Neural progenitor cell (in vitro differentiated cells): ENCODE data around the gene GEMIN8. TPM values are rescaled to one million over a fixed set of nuclear protein-coding genes. Genes with fewer than 3 reads are reported as not detected.
A peak's percentile ranks its signal among the peaks of the same experiment; 100 is the strongest.

Experiments used
- DNase-seq: peaks from one replicate; pipeline ENCODE4 v3.0.0-alpha.2; 2016; ENCODE audit warnings: low spot score
- H2AFZ ChIP-seq: fragments of 200-600 bp; sonication (generic); replicated peaks from 2 replicates; pipeline ENCODE4 v1.6.1; 2016; ENCODE audit warnings: antibody characterized with exemption
- H3F3A ChIP-seq: fragments of 200-600 bp; sonication (generic); 2 replicates; pipeline ENCODE4 v1.6.1; 2016; ENCODE audit warnings: antibody characterized with exemption, low read depth
- H3K27ac ChIP-seq: fragments of 200-600 bp; sonication (generic); 2 replicates; pipeline ENCODE4 v1.5.1; 2016; ENCODE audit warnings: mild to moderate bottlenecking
- H3K27me3 ChIP-seq: fragments of 200-600 bp; sonication (generic); 2 replicates; pipeline ENCODE4 v1.6.1; 2016; ENCODE audit warnings: mild to moderate bottlenecking, moderate library complexity
- H3K36me3 ChIP-seq: fragments of 200-600 bp; sonication (generic); 2 replicates; pipeline ENCODE4 v1.5.1; 2016
- H3K4me1 ChIP-seq: fragments of 200-600 bp; sonication (generic); 2 replicates; pipeline ENCODE4 v1.6.1; 2016; ENCODE audit warnings: mixed run types
- H3K4me2 ChIP-seq: fragments of 200-600 bp; sonication (generic); 2 replicates; pipeline ENCODE4 v1.6.1; 2016
- H3K4me3 ChIP-seq: fragments of 200-600 bp; sonication (generic); 2 replicates; pipeline ENCODE4 v1.5.1; 2016
- H3K79me2 ChIP-seq: fragments of 200-600 bp; sonication (generic); 2 replicates; pipeline ENCODE4 v1.6.1; 2016; ENCODE audit warnings: low read depth
- H3K9ac ChIP-seq: fragments of 200-600 bp; sonication (generic); 2 replicates; pipeline ENCODE4 v1.6.1; 2016
- H3K9me3 ChIP-seq: fragments of 200-600 bp; sonication (generic); 2 replicates; pipeline ENCODE4 v1.5.1; 2016; ENCODE audit warnings: low read depth
- H4K20me1 ChIP-seq: fragments of 200-600 bp; sonication (generic); 2 replicates; pipeline ENCODE4 v1.6.1; 2016; ENCODE audit warnings: low read depth
- H3K27ac Mint-ChIP-seq: 3 replicates; pipeline ENCODE4 v1.8.0; 2021; ENCODE audit warnings: mixed read lengths
- H3K27me3 Mint-ChIP-seq: 2 replicates; pipeline ENCODE4 v1.8.0; 2022; ENCODE audit warnings: low read depth, mild to moderate bottlenecking, inconsistent platforms, moderate library complexity, mixed read lengths; ENCODE audit not compliant: insufficient read depth
- H3K36me3 Mint-ChIP-seq: 3 replicates; pipeline ENCODE4 v1.8.0; 2021; ENCODE audit warnings: mixed read lengths
- H3K4me1 Mint-ChIP-seq: 3 replicates; pipeline ENCODE4 v1.8.0; 2021; ENCODE audit warnings: mixed read lengths
- H3K4me3 Mint-ChIP-seq: 3 replicates; pipeline ENCODE4 v1.8.0; 2021; ENCODE audit warnings: mild to moderate bottlenecking, moderate library complexity, mixed read lengths
- H3K9me3 Mint-ChIP-seq: 3 replicates; pipeline ENCODE4 v1.8.0; 2020; ENCODE audit warnings: mixed read lengths
- EZH2 ChIP-seq: fragments of 200-600 bp; sonication (generic); IDR thresholded peaks from 2 replicates; pipeline ENCODE4 v1.6.1; 2017; ENCODE audit warnings: antibody characterized with exemption, mild to moderate bottlenecking, moderate library complexity
- EZH2phosphoT487 ChIP-seq: fragments of 200-600 bp; sonication (generic); IDR thresholded peaks from 2 replicates; pipeline ENCODE4 v1.6.1; 2017; ENCODE audit warnings: antibody characterized with exemption
- total RNA-seq: library from RNA; depleted of rRNA; stranded (reverse); fragments of >200 nt; gene quantifications from 2 replicates; pipeline ENCODE4 v1.2.3, GENCODE V29; 2015; ENCODE audit warnings: low replicate concordance
- TF ChIP-seq, protein P1 (sequence below): fragments of 200-600 bp; sonication (generic); IDR thresholded peaks from 2 replicates; pipeline ENCODE4 v1.5.1; 2017; ENCODE audit warnings: antibody characterized with exemption, mild to moderate bottlenecking

Gene GEMIN8
- total RNA-seq, 1 donor from 2014 or later: 18.0 TPM

DNA sequence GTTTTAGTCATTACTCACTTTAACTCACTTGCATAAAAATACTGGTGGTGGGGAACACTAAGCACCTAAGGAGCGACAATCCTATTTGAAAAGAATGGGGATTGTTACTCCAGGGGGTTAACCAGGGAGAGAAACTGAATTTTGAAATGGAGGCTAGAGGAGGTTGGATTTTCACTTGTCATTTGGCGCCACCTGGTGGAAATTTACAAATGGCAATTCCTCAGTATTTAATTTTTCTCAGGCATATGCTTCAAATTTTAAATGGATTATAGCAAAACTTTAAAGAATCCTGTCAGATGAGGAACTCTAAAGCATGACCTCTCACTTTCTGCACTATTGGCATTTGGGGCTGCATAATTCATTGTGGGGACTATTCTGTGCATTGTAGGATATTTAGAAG is 2.7 kb upstream of the GEMIN8 start:
- Histone ChIP-seq H3K4me2 (no peak overlapping the region), H3K4me1 (peaks cover 3% of the 10 kb centered on the region), H3K79me2 (peaks cover 13% of the 10 kb centered on the region), H3K27me3 (no peaks in the 10 kb centered on the region), H2AFZ (peak overlapping the region; percentile 32), H3K9me3 (no peaks in the 10 kb centered on the region), H3K36me3 (no peaks in the 10 kb centered on the region), H3K4me3 (no peak overlapping the region), H3K27ac (no peak overlapping the region), H3F3A (peaks cover 10% of the 10 kb centered on the region), H4K20me1 (no peaks in the 10 kb centered on the region), H3K9ac (no peak overlapping the region)
- no peak overlapping the region for H3K27ac Mint-ChIP-seq
- peaks cover 14% of the 10 kb centered on the region for H3K4me1 Mint-ChIP-seq
- TF ChIP-seq EZH2phosphoT487: no peak
- TF ChIP-seq, protein P1, sequence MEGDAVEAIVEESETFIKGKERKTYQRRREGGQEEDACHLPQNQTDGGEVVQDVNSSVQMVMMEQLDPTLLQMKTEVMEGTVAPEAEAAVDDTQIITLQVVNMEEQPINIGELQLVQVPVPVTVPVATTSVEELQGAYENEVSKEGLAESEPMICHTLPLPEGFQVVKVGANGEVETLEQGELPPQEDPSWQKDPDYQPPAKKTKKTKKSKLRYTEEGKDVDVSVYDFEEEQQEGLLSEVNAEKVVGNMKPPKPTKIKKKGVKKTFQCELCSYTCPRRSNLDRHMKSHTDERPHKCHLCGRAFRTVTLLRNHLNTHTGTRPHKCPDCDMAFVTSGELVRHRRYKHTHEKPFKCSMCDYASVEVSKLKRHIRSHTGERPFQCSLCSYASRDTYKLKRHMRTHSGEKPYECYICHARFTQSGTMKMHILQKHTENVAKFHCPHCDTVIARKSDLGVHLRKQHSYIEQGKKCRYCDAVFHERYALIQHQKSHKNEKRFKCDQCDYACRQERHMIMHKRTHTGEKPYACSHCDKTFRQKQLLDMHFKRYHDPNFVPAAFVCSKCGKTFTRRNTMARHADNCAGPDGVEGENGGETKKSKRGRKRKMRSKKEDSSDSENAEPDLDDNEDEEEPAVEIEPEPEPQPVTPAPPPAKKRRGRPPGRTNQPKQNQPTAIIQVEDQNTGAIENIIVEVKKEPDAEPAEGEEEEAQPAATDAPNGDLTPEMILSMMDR: peak; percentile 80
- H3K4me3 Mint-ChIP-seq: no peak overlapping the region
- no peaks in the 10 kb centered on the region for H3K9me3 Mint-ChIP-seq
- H3K27me3 Mint-ChIP-seq: no peaks in the 10 kb centered on the region
- peak; percentile 57 for DNase-seq
- no peaks in the 10 kb centered on the region for H3K36me3 Mint-ChIP-seq

DNA sequence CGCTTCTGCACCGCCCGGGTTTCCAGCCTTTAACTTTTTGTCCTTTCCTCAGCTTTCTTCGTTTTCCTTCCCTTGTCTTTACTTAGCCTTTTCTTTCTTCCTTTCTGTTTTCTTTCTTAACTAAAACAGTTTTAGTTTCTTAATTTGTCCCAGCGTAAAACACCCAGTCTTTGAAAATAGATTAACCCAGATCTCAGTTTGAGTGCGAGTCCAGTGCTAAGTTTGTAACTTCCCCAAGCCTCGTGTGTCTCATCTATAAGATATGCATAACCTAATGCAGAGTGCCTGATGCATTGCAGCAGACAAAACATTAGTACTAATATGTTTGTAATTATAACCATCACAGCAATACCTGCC is 460 bp upstream of the GEMIN8 start:
- Histone ChIP-seq H3K27ac (no peak overlapping the region), H3K9ac (no peak overlapping the region), H2AFZ (no peak overlapping the region)

DNA sequence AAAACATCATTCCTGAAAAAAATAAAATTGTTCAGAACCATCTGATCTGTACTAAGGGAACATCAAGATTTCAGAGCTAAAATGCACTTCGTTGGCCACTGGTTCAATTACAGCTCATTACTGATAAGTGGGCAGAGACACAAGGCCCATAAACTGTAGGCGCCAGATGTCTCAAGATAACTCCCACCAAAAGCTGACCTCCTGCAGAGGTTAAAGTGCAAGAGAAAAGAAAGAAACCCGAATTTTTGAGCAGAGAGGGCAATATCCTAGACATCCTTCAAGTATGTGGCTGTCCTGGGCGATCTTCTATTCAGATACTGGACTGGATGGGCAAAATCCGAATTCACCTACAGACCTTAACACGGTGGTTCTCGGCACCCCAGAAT is 660 bp downstream of the GEMIN8 start:
- peak overlapping the region; percentile 96 for H3K27ac Mint-ChIP-seq
- Histone ChIP-seq H3K4me2 (peak overlapping the region; percentile 67), H3K27me3 (no peaks in the 10 kb centered on the region), H2AFZ (no peak overlapping the region), H3K9me3 (no peaks in the 10 kb centered on the region), H3K4me3 (peak overlapping the region; percentile 60), H3K9ac (no peak overlapping the region), H3F3A (peaks cover 25% of the 10 kb centered on the region), H3K4me1 (peaks cover 25% of the 10 kb centered on the region), H4K20me1 (no peaks in the 10 kb centered on the region), H3K79me2 (peaks cover 17% of the 10 kb centered on the region), H3K36me3 (no peaks in the 10 kb centered on the region), H3K27ac (peak overlapping the region; percentile 42)
- peak; percentile 24 for DNase-seq
- TF ChIP-seq, protein P1: no peak
- TF ChIP-seq EZH2: no peak
- no peak for TF ChIP-seq EZH2phosphoT487
- peak overlapping the region; percentile 86 for H3K4me3 Mint-ChIP-seq
- H3K27me3 Mint-ChIP-seq: no peaks in the 10 kb centered on the region
- H3K9me3 Mint-ChIP-seq: peaks cover under 1% of the 10 kb centered on the region
- peaks cover 28% of the 10 kb centered on the region for H3K4me1 Mint-ChIP-seq
- H3K36me3 Mint-ChIP-seq: no peaks in the 10 kb centered on the region

More for the DNA sequence above, 460 bp upstream of the GEMIN8 start:
- peaks cover 25% of the 10 kb centered on the region for H3F3A ChIP-seq
- Mint-ChIP-seq H3K4me1 (peaks cover 28% of the 10 kb centered on the region), H3K27me3 (no peaks in the 10 kb centered on the region), H3K9me3 (no peaks in the 10 kb centered on the region), H3K36me3 (no peaks in the 10 kb centered on the region), H3K4me3 (peak overlapping the region; percentile 86), H3K27ac (peak overlapping the region; percentile 47)
- TF ChIP-seq EZH2phosphoT487 (no peak), EZH2 (no peak)
- TF ChIP-seq, protein P1: no peak
- no peaks in the 10 kb centered on the region for H4K20me1 ChIP-seq
- peak overlapping the region; percentile 60 for H3K4me3 ChIP-seq
- H3K36me3 ChIP-seq: no peaks in the 10 kb centered on the region
- H3K4me1 ChIP-seq: peaks cover 25% of the 10 kb centered on the region
- no peaks in the 10 kb centered on the region for H3K27me3 ChIP-seq
- H3K4me2 ChIP-seq: peak overlapping the region; percentile 67
- no peak for DNase-seq
- H3K79me2 ChIP-seq: peaks cover 17% of the 10 kb centered on the region
- H3K9me3 ChIP-seq: no peaks in the 10 kb centered on the region
